K562 treated with DMSO at 1 percent for 4 hours (cell line): Measurements from ENCODE around the gene TMEM107. TPM values are rescaled to one million over a fixed set of nuclear protein-coding genes. Genes with fewer than 3 reads are reported as not detected.

Experiments used
- total RNA-seq: library from RNA; unstranded; fragments of 300-600 nt; gene quantifications from 2 replicates; pipeline ENCODE4 v1.2.3, GENCODE V29; 2022; ENCODE audit not compliant: insufficient read depth

Gene TMEM107
- 7.7 and 11.9 TPM in 2 replicates for total RNA-seq

DNA sequence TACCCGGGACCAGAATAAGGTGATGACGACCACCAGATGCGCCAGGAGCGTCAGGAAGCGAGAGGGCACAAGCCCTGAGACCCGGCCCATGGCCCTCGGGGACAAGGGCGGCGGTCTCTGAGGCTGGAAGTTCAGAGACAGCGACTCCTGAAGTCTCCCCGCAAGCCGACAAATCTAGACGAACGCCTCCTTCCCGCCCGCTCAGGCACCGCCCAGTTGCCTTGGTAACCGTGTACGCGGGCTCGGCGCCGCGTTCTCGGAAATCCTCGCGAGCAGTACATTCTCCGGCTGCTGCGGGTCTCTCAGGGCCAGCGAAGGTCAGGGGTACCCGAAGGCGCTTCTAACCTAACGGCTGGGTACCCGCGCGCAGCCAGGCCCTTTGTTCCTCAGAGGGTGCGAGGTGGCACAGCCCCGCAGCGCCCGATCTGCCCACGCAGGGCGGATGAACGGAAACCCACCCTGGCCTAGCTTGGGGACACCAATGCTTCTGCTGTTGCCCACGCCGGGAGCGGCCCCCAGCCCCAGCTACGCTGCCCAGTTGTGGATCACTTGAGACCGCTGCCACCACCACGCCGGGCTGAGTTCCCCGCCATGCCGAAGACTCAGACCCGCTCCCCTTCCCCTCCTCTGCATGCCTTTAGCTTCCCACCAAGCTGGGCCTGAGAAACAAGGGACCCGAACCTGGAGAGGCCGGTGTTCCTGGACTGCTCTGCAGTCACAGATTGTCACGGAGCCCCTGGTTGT lies at the start of gene TMEM107:
Gene TMEM107, minus strand, starts transcription at position 184 of the 744 bp plus-strand sequence. Its CDS starts 94 bp downstream, at position 90.

DNA sequence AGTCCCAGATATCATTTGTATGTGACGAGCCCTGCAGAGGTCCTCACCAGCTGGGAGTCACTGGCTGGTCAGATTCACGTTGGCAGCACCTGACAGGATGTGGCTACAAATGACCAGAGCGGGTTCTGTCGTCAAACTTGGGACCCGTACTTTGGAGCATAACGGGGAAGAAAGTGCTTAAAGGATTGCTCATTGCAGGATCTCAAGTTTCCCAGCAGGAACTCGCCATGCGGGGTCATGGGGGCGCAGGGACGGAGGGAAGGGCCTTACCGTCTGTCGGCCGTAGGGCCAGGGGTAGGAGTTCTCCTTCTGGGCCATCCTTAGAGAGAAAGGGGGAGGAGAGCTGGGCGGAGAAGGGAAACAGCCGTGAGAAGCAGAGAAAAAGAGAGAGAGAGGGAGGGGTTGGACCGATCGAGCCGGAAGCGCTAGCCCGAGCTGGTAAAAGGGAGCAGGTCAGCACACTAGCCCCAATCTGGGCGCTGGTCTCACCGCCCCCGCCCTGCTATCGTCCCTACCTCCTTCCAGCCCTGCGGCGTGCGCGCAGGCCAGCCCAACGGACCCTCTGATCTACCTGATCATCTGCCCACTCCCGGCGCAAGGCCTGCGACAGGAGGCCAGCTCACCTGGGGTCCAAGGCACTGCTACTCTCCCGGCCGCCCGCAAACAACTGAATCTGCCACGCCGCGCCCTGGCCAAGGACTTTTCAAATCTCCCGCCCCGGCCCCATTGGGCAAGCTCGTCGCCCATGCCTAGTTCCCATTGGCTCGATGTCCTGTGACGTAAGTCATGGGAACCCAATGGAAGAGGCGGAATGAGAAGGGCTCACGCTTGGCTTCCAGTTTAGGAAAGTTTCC lies 34.0 kb upstream of the TMEM107 start, which contains the start of gene AURKB:
Gene AURKB, minus strand, starts transcription at position 669 of the 854 bp plus-strand sequence. Its CDS starts 351 bp downstream, at position 318.

DNA sequence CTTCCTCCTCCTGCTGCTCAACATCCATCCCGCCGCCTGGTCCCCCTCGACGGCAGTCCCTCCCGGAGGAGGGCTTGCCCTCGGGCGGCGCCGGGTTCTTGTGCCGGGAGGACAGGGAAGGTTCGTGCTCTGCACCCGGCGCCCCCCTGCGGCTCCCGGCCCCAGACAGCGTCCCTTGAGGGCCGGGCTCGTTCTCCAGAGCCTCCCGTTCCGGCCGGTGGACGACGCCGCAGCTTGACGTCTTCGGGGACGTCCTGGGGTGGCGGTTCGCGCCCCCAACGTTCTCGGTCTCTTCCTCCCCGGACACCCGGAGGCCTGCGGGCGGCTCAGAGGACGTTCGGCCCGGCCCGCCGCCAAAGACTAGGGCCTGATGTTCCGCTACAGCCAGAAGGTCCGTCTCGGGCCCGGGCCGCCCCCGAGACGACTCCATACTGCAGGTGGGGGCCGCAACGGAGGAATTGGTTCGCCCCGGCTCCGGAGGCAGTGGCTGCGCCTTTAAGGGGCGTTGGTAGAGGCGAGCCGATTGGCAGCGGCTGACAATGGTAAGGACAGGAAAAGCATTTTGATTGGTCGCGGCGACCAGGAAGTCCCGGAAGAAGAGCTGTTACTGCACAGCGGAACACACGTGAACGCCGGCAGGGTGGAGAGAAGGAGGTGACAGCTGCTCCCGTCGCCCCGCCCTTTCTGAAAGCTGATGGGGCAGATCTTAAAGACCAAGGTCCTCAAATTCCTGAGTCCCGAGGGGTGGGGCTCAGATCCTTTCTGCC lies 13.7 kb upstream of the TMEM107 start, which contains the start of gene BORCS6:
Gene BORCS6, minus strand, starts transcription at position 470 of the 767 bp plus-strand sequence. Its CDS starts 40 bp downstream, at position 430.

DNA sequence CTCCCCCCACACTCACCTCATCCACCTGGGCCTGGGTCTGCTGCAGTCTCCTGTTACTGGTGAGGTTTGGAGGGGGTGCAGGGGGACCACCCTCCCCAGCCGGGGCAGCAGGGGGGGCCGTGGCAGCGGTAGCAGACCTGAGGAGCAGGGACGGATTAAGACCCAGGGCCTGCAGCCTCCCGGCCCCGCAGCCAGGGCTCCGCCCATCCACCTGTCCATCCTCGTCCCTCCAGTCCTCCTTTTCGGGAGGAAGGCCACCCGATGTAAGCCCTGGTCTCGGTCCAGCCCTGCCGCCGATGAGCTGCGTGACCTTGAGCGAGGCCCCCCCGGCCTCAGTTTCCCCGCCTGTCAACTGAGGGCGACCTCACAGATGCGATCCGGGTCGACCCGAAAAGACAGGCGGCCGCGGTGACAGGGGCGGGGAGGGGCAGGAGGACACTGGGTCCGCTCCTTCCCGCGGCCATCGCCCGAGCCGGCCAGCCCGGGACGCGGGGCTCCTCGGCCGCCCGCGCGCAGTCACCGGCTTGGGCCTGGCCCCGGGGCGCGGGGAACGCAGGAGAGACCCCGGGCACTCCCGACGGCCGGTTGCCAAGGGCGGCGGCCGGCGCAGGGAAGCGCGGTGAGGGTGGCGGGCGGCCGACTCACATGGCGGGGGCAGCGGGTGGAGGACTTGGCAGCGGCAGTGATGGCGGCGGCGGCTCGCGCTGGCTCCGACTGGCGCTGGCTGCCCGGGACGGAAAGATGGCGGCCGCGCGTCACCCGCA lies 13.8 kb downstream of the TMEM107 start, which contains the start of gene VAMP2:
Gene VAMP2, minus strand, starts transcription at position 716 of the 764 bp plus-strand sequence. Its CDS starts 69 bp downstream, at position 647.

DNA sequence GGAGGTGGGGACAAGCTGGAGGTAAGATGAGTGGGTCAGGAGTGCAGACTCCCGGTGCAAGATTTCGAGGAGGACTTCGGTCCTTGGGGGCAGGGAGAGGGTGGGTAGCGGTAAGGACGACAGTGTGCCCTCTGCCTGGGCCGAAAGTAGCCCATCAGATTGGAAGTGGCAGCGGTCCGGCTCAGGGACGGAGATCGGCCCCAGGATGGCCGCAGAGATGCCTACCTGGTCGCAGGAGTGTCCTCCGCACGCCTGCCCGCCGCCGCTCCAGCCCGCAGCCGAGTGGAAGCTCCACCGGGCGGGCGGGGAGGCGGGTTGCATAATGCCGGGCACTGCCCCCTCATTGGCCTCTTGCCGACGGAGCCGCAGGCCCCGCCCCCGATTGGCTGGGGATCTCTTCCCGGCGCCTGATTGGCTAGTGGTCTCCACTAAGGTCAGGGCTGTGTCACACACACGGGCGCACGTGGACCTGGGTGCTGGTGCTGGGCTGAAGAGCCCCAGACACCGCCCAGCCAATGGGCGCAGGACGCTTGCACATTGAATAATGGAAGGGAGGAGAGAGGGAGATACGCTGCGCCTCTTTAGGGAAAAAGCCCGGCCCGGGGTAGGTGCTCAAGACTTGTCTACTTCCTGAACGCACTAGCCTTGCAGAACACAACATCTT lies 23.9 kb downstream of the TMEM107 start, which contains the start of gene PER1:
Gene PER1, minus strand, starts transcription at position 293 of the 664 bp plus-strand sequence. CDS start 1,698 bp downstream, outside the sequence.

DNA sequence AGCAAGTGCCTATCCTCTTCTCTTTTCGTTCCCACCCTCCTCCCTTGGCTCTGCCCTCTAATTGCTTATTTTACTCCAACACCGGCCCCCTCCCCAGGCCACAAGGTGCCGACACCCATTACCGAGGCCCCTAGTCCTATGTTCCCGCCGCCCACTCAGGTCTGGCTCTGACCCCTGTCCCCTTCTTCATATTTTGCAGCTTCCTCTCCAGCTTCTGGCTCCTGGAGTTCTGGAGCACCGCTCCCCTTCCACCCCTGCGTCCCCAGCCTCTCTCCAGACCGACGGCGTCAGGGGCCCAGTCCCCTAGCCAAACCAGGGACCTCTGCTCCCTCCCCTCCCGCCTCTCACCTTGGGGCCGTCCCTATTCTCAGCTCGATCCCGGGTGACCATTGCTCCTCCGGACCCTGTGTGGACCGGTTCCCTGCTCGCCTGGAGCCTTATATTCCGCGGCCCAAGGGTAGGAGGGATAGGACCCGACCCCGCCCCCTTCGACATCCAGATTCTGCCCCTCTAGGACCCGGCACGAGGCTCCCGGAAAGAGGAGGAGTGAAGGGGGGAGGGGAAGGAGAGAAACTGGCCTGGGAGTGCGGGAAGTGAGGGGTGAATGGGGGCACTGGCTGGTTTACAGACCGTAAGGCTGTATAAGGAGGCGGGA lies 52.4 kb downstream of the TMEM107 start, which contains the start of gene HES7:
Gene HES7, minus strand, starts transcription at position 412 of the 655 bp plus-strand sequence. Its CDS starts 22 bp downstream, at position 390.

Other genes with a start within 250 kb of the TMEM107 start
- 0.51 and 2.6 TPM in 2 replicates for gene KCNAB3, start 246.5 kb downstream of the TMEM107 start, total RNA-seq
- gene TRAPPC1, start 244.4 kb downstream of the TMEM107 start, total RNA-seq = 103 and 117 TPM in 2 replicates
- gene CNTROB, start 244.2 kb downstream of the TMEM107 start, total RNA-seq = 17.7 and 26.8 TPM in 2 replicates
- not detected in 2 replicates for gene GUCY2D, start 173.8 kb downstream of the TMEM107 start, total RNA-seq
- not detected in 2 replicates for gene ALOX15B, start 137.3 kb downstream of the TMEM107 start, total RNA-seq
- gene ALOX12B, start 88.7 kb downstream of the TMEM107 start, total RNA-seq = not detected in 2 replicates
- gene ALOXE3, start 57.9 kb downstream of the TMEM107 start, total RNA-seq = not detected in 2 replicates
- gene HES7, start 52.3 kb downstream of the TMEM107 start, total RNA-seq = 1.7 TPM in 1 of 2 replicates, not detected in the other
- 7.5 and 13.8 TPM in 2 replicates for gene PER1, start 24.0 kb downstream of the TMEM107 start, total RNA-seq
- gene VAMP2, start 13.4 kb downstream of the TMEM107 start, total RNA-seq = 40.3 and 40.9 TPM in 2 replicates
- 5.2 and 6.4 TPM in 2 replicates for gene BORCS6, start 13.8 kb upstream of the TMEM107 start, total RNA-seq
- gene AURKB, start 34.2 kb upstream of the TMEM107 start, total RNA-seq = 125 and 132 TPM in 2 replicates
- 3.3 and 8.0 TPM in 2 replicates for gene CTC1, start 71.7 kb upstream of the TMEM107 start, total RNA-seq
- 7.0 and 10.4 TPM in 2 replicates for gene PFAS, start 72.9 kb upstream of the TMEM107 start, total RNA-seq
- gene RANGRF, start 112.3 kb upstream of the TMEM107 start, total RNA-seq = 19.4 and 26.5 TPM in 2 replicates
- gene SLC25A35, start 119.0 kb upstream of the TMEM107 start, total RNA-seq = 2.8 and 4.8 TPM in 2 replicates
- gene ARHGEF15, start 133.9 kb upstream of the TMEM107 start, total RNA-seq = not detected in 2 replicates
- not detected in 2 replicates for gene ODF4, start 163.5 kb upstream of the TMEM107 start, total RNA-seq
- 5,727 and 6,372 TPM in 2 replicates for gene RPL26, start 206.8 kb upstream of the TMEM107 start, total RNA-seq
- gene RNF222, start 221.4 kb upstream of the TMEM107 start, total RNA-seq = not detected in 2 replicates